ENCODE measurements around the gene SCAPER. TPM values are rescaled to one million over a fixed set of nuclear protein-coding genes. Genes with fewer than 3 reads are reported as not detected.

SCAPER gene
- total RNA-seq, 1 experiment from 2014 or later, result 7.4 TPM

DNA sequence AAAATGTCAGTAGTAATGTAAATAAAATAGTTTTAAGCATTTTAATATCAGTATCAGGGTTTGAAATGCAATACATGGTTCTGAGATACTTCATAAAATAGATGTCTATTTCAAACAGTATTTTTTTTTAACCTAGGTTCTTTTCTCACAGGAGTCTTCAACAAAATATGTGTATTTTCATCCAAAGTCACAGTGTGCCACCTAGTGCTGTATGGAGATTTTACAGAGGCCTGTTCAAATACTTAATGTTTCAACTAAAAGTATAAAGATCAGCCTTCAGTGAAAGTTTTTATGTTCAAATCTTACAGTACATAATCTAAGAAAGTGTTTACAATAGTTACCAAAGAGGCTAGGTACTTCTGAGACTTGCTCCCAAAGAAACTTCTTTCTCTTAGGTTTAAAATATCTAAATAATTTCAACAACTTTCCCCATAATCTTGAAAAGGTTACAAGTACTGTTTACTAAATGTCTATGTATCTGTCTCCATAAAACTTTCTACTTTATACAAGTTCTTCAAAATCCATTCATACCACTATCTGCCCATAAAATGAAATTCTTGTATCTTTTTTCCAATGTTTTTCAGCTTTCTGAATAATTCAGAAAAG is 38.3 kb downstream of the SCAPER start:
- Histone ChIP-seq H4K5ac (ENCODE audit: insufficient read length, low read depth, low read length) (no peak overlapping the region), H4K20me1 (ENCODE audit: control insufficient read depth, insufficient read depth, insufficient read length) (no peaks in the 10 kb centered on the region), H2BK120ac (ENCODE audit: low read depth, low read length, poor library complexity, severe bottlenecking) (no peak overlapping the region), H2BK20ac (ENCODE audit: low read depth, low read length, poor library complexity, severe bottlenecking) (no peak overlapping the region), H4K8ac (replicated peaks; ENCODE audit: insufficient read length, low read depth, low read length) (no peak overlapping the region), H3K23ac (ENCODE audit: insufficient read length, low read depth, low read length) (no peak overlapping the region), H3K14ac (ENCODE audit: insufficient read depth, low read length) (no peak overlapping the region), H3K4me1 (ENCODE audit: insufficient read depth, low read length) (no peaks in the 10 kb centered on the region), H3K23me2 (ENCODE audit: insufficient read length, low read depth, low read length, poor library complexity, severe bottlenecking) (no peaks in the 10 kb centered on the region), H3K9me3 (ENCODE audit: control insufficient read depth, low read depth, low read length) (no peaks in the 10 kb centered on the region), H3K18ac (ENCODE audit: insufficient read length, low read depth, low read length) (no peak overlapping the region), H2BK12ac (ENCODE audit: insufficient read length, low read depth, low read length) (no peak overlapping the region), H3T11ph (ENCODE audit: low read length) (no peak overlapping the region), H3K27me3 (ENCODE audit: insufficient read depth, low read length) (no peaks in the 10 kb centered on the region), H2BK5ac (ENCODE audit: insufficient read length, low read length) (no peak overlapping the region), H4K91ac (ENCODE audit: insufficient read length, low read depth, low read length) (no peak overlapping the region), H2BK15ac (ENCODE audit: low read depth, low read length) (no peak overlapping the region), H3K4me2 (ENCODE audit: insufficient read depth, insufficient read length, low read length) (no peak overlapping the region), H2AK5ac (ENCODE audit: insufficient read length, low read length) (no peak overlapping the region), H3K27ac (ENCODE audit: insufficient read length, low read depth, low read length) (no peak overlapping the region), H3K56ac (ENCODE audit: insufficient read length, low read depth, low read length) (no peak overlapping the region), H2AFZ (ENCODE audit: low read length) (no peak overlapping the region), H3K79me2 (ENCODE audit: insufficient read depth, low read length) (no peaks in the 10 kb centered on the region), H3K79me1 (ENCODE audit: insufficient read depth, low read depth, low read length, poor library complexity, severe bottlenecking) (no peaks in the 10 kb centered on the region), H3K9ac (ENCODE audit: extremely low read depth, insufficient read length, low read length) (no peak overlapping the region), H3K4ac (ENCODE audit: low read depth, low read length) (no peak overlapping the region)
- Mint-ChIP-seq H3K9me3 (no peaks in the 10 kb centered on the region), H3K27ac (no peak overlapping the region), H3K36me3 (ENCODE audit: insufficient read depth in 1 of 3, low read depth in 3 of 3) (no peaks in the 10 kb centered on the region), H3K4me3 (no peak overlapping the region), H3K27me3 (ENCODE audit: low read depth) (no peaks in the 10 kb centered on the region), H3K4me1 (peaks cover 1 to 2% of the 10 kb centered on the region in 2 experiments; a peak in 3 of 4 replicates)
- DNase-seq, result no peak
- TF ChIP-seq, protein P1, sequence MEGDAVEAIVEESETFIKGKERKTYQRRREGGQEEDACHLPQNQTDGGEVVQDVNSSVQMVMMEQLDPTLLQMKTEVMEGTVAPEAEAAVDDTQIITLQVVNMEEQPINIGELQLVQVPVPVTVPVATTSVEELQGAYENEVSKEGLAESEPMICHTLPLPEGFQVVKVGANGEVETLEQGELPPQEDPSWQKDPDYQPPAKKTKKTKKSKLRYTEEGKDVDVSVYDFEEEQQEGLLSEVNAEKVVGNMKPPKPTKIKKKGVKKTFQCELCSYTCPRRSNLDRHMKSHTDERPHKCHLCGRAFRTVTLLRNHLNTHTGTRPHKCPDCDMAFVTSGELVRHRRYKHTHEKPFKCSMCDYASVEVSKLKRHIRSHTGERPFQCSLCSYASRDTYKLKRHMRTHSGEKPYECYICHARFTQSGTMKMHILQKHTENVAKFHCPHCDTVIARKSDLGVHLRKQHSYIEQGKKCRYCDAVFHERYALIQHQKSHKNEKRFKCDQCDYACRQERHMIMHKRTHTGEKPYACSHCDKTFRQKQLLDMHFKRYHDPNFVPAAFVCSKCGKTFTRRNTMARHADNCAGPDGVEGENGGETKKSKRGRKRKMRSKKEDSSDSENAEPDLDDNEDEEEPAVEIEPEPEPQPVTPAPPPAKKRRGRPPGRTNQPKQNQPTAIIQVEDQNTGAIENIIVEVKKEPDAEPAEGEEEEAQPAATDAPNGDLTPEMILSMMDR (conservative IDR thresholded peaks at IDR 0.05), result peak; percentile 71

All from H9 (cell line).